Keratinocyte (primary cell): ENCODE data around the gene ATF2. TPM values are rescaled to one million over a fixed set of nuclear protein-coding genes. Genes with fewer than 3 reads are reported as not detected.

ENCODE experiments used
- DNase-seq: peaks from one replicate; pipeline ENCODE4 v3.0.0-alpha.2; 2011; ENCODE audit warnings: low read depth, missing footprints, low spot score
- FAIRE-seq: peaks from 2 replicates; lab custom pipeline; 2011; peaks lifted over from hg19 to GRCh38; lab: Jason Lieb, UNC
- H2AFZ ChIP-seq: 2 replicates; pipeline ENCODE4 v1.6.0; 2012; ENCODE audit warnings: low read length, control low read depth, inconsistent platforms; ENCODE audit not compliant: control insufficient read depth
- H3K27ac ChIP-seq: 2 replicates; pipeline ENCODE4 v1.5.1; 2011; ENCODE audit warnings: low read length; ENCODE audit not compliant: control insufficient read depth, insufficient read depth
- H3K27me3 ChIP-seq: 3 replicates; pipeline ENCODE4 v1.6.0; 2011; ENCODE audit warnings: low read length; ENCODE audit not compliant: control insufficient read depth, insufficient read depth; ENCODE audit errors: extremely low read depth
- H3K36me3 ChIP-seq, 2 experiments: 2 replicates in 1 of 2; 3 replicates in 1 of 2; pipeline ENCODE4 v1.5.1; 2011; ENCODE audit warnings: low read length in 2 of 2, mild to moderate bottlenecking in 1 of 2; ENCODE audit not compliant: control insufficient read depth in 2 of 2, insufficient read depth in 2 of 2; ENCODE audit errors: extremely low read depth in 1 of 2
- H3K4me1 ChIP-seq: 3 replicates; pipeline ENCODE4 v1.5.1; 2011; ENCODE audit warnings: low read length; ENCODE audit not compliant: control insufficient read depth, insufficient read depth; ENCODE audit errors: extremely low read depth
- H3K4me2 ChIP-seq: 3 replicates; pipeline ENCODE4 v1.6.0; 2011; ENCODE audit warnings: low read depth, low read length; ENCODE audit not compliant: control insufficient read depth, insufficient read depth; ENCODE audit errors: extremely low read depth
- H3K4me3 ChIP-seq, 3 experiments: fragments of 200-600 bp in 1 of 3; sonication (generic) in 1 of 3; 2 replicates in 2 of 3; 3 replicates in 1 of 3; pipeline ENCODE4 v1.5.1; 2011 to 2016; ENCODE audit warnings: low read length in 3 of 3, mild to moderate bottlenecking in 3 of 3, control low read depth in 2 of 3, inconsistent platforms in 1 of 3, low read depth in 1 of 3, mixed read lengths in 1 of 3, mixed run types in 1 of 3, moderate library complexity in 1 of 3; ENCODE audit not compliant: control insufficient read depth in 2 of 3, insufficient read depth in 2 of 3; ENCODE audit errors: extremely low read depth in 1 of 3
- H3K79me2 ChIP-seq: 2 replicates; pipeline ENCODE4 v1.6.0; 2012; ENCODE audit warnings: low read length; ENCODE audit not compliant: control insufficient read depth, insufficient read depth
- H3K9ac ChIP-seq: 3 replicates; pipeline ENCODE4 v1.6.0; 2011; ENCODE audit warnings: low read length; ENCODE audit not compliant: control insufficient read depth, insufficient read depth; ENCODE audit errors: extremely low read depth
- H3K9me1 ChIP-seq: 3 replicates; pipeline ENCODE4 v1.6.0; 2011; ENCODE audit warnings: low read length; ENCODE audit not compliant: control insufficient read depth, insufficient read depth; ENCODE audit errors: extremely low read depth
- H3K9me3 ChIP-seq: 2 replicates; pipeline ENCODE4 v1.5.1; 2012; ENCODE audit warnings: low read depth, low read length; ENCODE audit not compliant: control insufficient read depth
- H4K20me1 ChIP-seq: 3 replicates; pipeline ENCODE4 v1.6.0; 2011; ENCODE audit warnings: low read length; ENCODE audit not compliant: control insufficient read depth, insufficient read depth; ENCODE audit errors: extremely low read depth
- CTCF ChIP-seq, 3 experiments: IDR thresholded peaks in 1 of 3; conservative IDR thresholded peaks in 1 of 3; optimal IDR thresholded peaks in 1 of 3; 2 replicates in 2 of 3; 3 replicates in 1 of 3; pipeline versions ENCODE3 to v1.5.1; 2011; ENCODE audit warnings: low read length in 3 of 3, mild to moderate bottlenecking in 3 of 3, moderate library complexity in 2 of 3, control low read depth in 1 of 3, inconsistent platforms in 1 of 3; ENCODE audit not compliant: insufficient read depth in 2 of 3; ENCODE audit errors: extremely low read depth in 1 of 3
- EZH2 ChIP-seq: IDR thresholded peaks from one replicate; pipeline ENCODE4 v1.6.1; 2012; ENCODE audit warnings: inconsistent platforms, mild to moderate bottlenecking, low read length, moderate library complexity
- dilution Hi-C: fragments of 300-500 bp; cut with MboI; formaldehyde crosslinking; loops from one replicate; pipeline ENCODE4 v1.7.0; 2020; ENCODE audit warnings: low sequenced_read_pairs; ENCODE audit not compliant: extremely low pct_ligation_motif_present
- polyA plus RNA-seq, 5 experiments: library from polyadenylated mRNA; depleted of rRNA in 3 of 5; stranded (reverse) in 3 of 5; stranded (forward) in 1 of 5; unstranded in 1 of 5; fragments of >200 nt; gene quantifications; 1 replicate in 1 of 5; 2 replicates in 3 of 5; 3 replicates in 1 of 5; pipeline versions ENCODE4 v1.2.1 to v1.2.3, GENCODE V29; 2011 to 2012; ENCODE audit warnings: missing spikeins in 2 of 5, low read depth in 1 of 5, low replicate concordance in 1 of 5

ATF2 gene
- polyA plus RNA-seq, 1 donor (not counting 4 experiments of a cell fraction or from before 2014, with no cell fraction given): 42.7 TPM

- no peak overlapping the region for H2AFZ ChIP-seq
- FAIRE-seq (no peak), DNase-seq (no peak)
- no peak overlapping the region for H3K4me2 ChIP-seq
- dilution Hi-C loops: no loop called here
- H3K27ac ChIP-seq: no peak overlapping the region
- no peaks in the 10 kb centered on the region for H3K27me3 ChIP-seq
- peaks cover 0 to 4% of the 10 kb centered on the region in 2 experiments for H3K36me3 ChIP-seq
- TF ChIP-seq CTCF (optimal IDR thresholded peaks at IDR 0.05 in 1 of 3, IDR thresholded peaks at IDR 0.05 in 1 of 3, conservative IDR thresholded peaks at IDR 0.05 in 1 of 3; ENCODE audit: extremely low read depth in 1 of 3, insufficient read depth in 2 of 3, low read length in 3 of 3): no peak
- TF ChIP-seq EZH2: no peak
- no peaks in the 10 kb centered on the region for H3K4me1 ChIP-seq
- H3K9ac ChIP-seq: no peak overlapping the region
- H3K79me2 ChIP-seq: no peaks in the 10 kb centered on the region
- no peaks in the 10 kb centered on the region for H4K20me1 ChIP-seq
- no peaks in the 10 kb centered on the region for H3K9me1 ChIP-seq
- no peak overlapping the region for H3K4me3 ChIP-seq
- H3K9me3 ChIP-seq: no peaks in the 10 kb centered on the region
Observed at GRCh38 chr2:175107146-175107545, 60.9 kb downstream of the ATF2 start.

DNA sequence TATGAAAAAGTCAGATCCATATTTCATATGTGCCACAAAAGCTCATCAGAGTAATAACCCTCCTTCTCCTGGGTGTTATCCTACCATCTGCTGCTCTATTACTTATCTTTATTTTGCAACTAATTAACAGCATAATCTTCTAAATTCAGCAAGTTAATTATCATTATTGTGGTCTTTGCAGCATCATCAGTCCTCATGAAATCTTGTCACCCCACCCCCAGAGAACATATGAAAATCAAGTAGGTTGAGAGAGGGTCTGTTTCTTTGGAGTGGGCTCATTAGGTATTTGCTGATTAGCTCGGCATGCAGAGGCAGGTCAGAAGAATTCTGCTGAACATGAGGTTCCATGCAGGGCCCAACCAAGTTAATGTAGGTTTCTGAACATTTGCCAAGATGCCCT is 64.8 kb downstream of the ATF2 start:
- Histone ChIP-seq H3K36me3 (peaks cover 3 to 6% of the 10 kb centered on the region in 2 experiments), H3K27ac (no peak overlapping the region), H3K4me1 (no peaks in the 10 kb centered on the region), H3K4me3 (no peak overlapping the region), H4K20me1 (no peaks in the 10 kb centered on the region), H3K4me2 (no peak overlapping the region), H3K9ac (no peak overlapping the region), H3K9me1 (no peaks in the 10 kb centered on the region), H2AFZ (no peak overlapping the region), H3K27me3 (no peaks in the 10 kb centered on the region), H3K9me3 (peaks cover 2% of the 10 kb centered on the region), H3K79me2 (no peaks in the 10 kb centered on the region)
- DNase-seq (no peak), FAIRE-seq (no peak)
- dilution Hi-C loops: no loop called here
- TF ChIP-seq CTCF (optimal IDR thresholded peaks at IDR 0.05 in 1 of 3, IDR thresholded peaks at IDR 0.05 in 1 of 3, conservative IDR thresholded peaks at IDR 0.05 in 1 of 3; ENCODE audit: extremely low read depth in 1 of 3, insufficient read depth in 2 of 3, low read length in 3 of 3) (no peak), EZH2 (no peak)
